Fibroblast of villous mesenchyme (primary cell): Measurements from ENCODE around the gene NKTR. TPM values are rescaled to one million over a fixed set of nuclear protein-coding genes. Genes with fewer than 3 reads are reported as not detected.

Experiments
- DNase-seq: peaks from one replicate; pipeline ENCODE4 v3.0.0-alpha.2; 2010; ENCODE audit warnings: low read depth
- H3K4me3 ChIP-seq: 2 replicates; pipeline ENCODE4 v1.5.1; 2011; ENCODE audit warnings: low read depth, mild to moderate bottlenecking, low read length
- total RNA-seq: library from RNA; depleted of rRNA; stranded (reverse); fragments of >200 nt; gene quantifications from 2 replicates; pipeline ENCODE4 v1.2.3, GENCODE V29; 2012
- TF ChIP-seq, protein P1 (sequence below): IDR thresholded peaks from 2 replicates; pipeline ENCODE4 v1.5.1; 2012; ENCODE audit warnings: low read depth, mild to moderate bottlenecking, low read length; ENCODE audit not compliant: insufficient read depth

Gene NKTR
- total RNA-seq, 1 donor, result 82.9 TPM

DNA sequence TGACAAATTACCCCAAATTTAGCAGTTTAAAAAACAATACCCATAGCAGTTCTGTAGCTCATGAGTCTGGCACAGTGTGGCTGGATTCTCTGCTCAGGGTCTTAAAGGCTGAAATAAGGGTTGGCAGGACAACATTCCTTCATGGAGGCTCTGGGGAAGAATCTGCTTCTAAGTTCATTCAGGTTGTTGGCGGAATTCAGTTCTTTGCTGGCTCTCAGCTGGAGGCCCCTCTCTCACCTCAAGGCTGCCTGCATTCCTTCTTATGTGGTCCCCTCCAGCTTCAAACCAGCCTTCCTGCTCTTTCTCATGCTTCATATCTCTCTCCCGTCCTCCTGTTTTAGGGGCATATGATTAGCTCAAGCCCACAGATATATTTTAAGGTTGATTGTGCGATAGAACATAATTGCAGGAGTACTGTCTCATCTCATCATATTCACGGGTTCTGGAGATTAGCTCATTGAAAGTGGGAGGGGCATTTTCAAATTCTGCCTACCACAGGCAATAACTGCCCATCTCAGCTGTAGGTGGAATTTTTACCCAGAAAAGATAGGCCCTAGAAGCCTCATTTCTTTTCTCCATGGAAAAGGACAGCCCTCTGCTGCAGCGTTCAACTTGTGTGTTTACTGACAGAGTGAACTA lies 47.5 kb downstream of the NKTR start:
- H3K4me3 ChIP-seq, result no peak overlapping the region
- TF ChIP-seq, protein P1, sequence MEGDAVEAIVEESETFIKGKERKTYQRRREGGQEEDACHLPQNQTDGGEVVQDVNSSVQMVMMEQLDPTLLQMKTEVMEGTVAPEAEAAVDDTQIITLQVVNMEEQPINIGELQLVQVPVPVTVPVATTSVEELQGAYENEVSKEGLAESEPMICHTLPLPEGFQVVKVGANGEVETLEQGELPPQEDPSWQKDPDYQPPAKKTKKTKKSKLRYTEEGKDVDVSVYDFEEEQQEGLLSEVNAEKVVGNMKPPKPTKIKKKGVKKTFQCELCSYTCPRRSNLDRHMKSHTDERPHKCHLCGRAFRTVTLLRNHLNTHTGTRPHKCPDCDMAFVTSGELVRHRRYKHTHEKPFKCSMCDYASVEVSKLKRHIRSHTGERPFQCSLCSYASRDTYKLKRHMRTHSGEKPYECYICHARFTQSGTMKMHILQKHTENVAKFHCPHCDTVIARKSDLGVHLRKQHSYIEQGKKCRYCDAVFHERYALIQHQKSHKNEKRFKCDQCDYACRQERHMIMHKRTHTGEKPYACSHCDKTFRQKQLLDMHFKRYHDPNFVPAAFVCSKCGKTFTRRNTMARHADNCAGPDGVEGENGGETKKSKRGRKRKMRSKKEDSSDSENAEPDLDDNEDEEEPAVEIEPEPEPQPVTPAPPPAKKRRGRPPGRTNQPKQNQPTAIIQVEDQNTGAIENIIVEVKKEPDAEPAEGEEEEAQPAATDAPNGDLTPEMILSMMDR, result no peak
- no peak for DNase-seq

DNA sequence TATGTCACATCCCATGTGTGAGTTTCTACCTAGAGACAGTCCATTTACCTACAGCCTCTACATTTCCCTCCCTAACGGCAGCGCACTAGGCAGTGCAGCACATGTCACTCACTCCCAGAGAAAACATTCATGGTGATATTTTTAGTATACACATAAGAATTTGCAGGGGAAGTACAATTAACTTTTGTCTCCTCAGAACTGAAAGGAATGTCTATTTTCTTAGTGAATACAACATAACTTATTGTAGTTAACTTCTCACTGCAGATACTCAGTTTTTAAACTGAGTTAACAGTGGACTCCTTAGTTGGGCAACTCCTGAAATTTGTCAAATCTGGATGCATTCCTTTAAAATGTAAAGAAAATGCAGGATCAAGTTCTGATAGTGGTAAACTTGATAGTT lies 48.5 kb downstream of the NKTR start:
- H3K4me3 ChIP-seq, result no peak overlapping the region
- TF ChIP-seq, protein P1, result no peak
- no peak for DNase-seq

- no peak for DNase-seq
- H3K4me3 ChIP-seq, result no peak overlapping the region
- TF ChIP-seq, protein P1, result no peak
Measured at GRCh38 chr3:42649783-42650182, 49.3 kb downstream of the NKTR start.

DNA sequence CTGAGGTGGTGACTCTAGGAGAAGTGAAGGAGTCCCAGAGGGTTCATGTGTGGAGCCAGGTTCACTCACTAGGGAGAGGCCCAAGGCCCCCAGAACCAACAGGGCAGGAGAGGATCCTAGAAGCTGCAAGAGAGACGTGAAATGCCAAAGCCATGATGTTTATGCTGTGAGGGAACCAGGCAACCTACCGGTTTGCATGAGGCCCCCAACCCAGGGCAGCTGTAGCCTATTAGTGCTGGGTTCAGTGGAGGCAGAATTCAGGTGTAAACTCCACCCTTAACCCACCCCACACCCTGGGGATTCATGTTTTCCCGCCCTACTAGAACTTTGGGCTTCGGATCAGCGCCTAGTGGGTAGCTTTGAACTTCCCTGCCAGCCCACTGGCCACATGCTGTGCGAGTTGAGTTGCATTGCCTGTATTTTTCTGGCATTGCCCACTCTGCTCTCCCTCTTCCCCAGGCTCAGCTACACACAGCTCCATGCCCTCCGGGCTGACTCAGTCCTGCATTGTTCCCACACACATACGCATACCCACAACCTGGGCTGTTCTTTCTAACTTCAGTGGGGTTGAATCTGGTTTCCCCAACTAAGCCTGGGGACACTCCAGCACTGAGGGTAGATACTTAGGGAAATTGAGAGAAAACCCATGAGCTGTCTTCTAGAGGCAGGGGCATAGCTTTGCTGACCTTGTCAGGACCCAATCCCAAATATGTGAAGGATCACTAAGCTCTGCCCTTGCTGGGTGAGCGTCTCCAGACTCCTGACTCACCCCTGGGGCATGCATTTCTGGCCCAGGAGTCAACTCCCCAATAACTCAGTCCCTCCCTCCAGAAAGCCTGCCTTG lies 51.0 kb downstream of the NKTR start:
- H3K4me3 ChIP-seq, result peak overlapping the region; percentile 91
- TF ChIP-seq, protein P1, result no peak
- peak; percentile 67 for DNase-seq

DNA sequence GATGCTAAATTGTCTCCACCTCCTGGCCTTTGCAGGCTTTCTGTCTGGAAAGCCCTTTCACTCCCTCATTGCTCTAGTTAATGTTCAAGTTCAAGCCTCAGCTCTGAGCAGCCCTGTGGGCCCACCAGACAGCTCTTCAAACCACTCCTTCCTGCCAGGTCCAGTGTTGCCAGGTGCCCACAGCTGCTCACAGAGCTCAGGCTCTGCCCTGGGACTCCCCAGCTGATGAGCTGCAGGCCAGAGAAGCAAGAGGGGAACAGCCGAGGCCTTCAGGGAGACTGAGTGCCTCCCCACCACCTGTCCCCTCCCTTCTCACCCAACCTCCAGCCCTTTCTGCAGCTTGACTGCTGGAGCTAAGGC lies 51.7 kb downstream of the NKTR start:
- no peak for DNase-seq
- TF ChIP-seq, protein P1, result no peak
- peak overlapping the region; percentile 91 for H3K4me3 ChIP-seq

GRCh38 chr3:42652611-42653302 lies 52.3 kb downstream of the NKTR start:
- peak overlapping the region; percentile 91 for H3K4me3 ChIP-seq
- TF ChIP-seq, protein P1, result no peak

More at GRCh38 chr3:42652611-42653302, 52.3 kb downstream of the NKTR start:
- peak; percentile 69 for DNase-seq
